HEK293 (cell line): ENCODE data around the gene ZC3HAV1L.

Experiments used
- CTCF ChIA-PET: fragments of 350-600 bp; formaldehyde crosslinking; extraction: SDS; loops from one replicate; lab custom pipeline; 2021; ENCODE audit warnings: antibody characterized with exemption; lab: Yijun Ruan, JAX
- POLR2A ChIA-PET: fragments of 300-600 bp; formaldehyde crosslinking; extraction: SDS; loops from one replicate; lab custom pipeline; 2020; ENCODE audit warnings: antibody characterized with exemption, inconsistent platforms; lab: Yijun Ruan, JAX
- H3K27ac ChIP-seq: fragments of 200-500 bp; sonication (Bioruptor generic); 2 replicates; pipeline ENCODE4 v1.5.1; 2014; ENCODE audit warnings: low read depth, low read length, control low read depth, inconsistent platforms; ENCODE audit errors: extremely low read depth
- H3K36me3 ChIP-seq, 2 experiments: fragments of 200-500 bp in 1 of 2; sonication (Bioruptor generic) in 1 of 2; 1 replicate in 1 of 2; 2 replicates in 1 of 2; pipeline ENCODE4 v1.5.1; 2014 to 2017; ENCODE audit warnings: inconsistent platforms in 2 of 2, low read length in 2 of 2; ENCODE audit not compliant: control insufficient read depth in 2 of 2, insufficient read depth in 1 of 2
- H3K4me1 ChIP-seq: fragments of 200-500 bp; sonication (Bioruptor generic); 2 replicates; pipeline ENCODE4 v1.5.1; 2014; ENCODE audit warnings: mild to moderate bottlenecking, low read length, inconsistent platforms; ENCODE audit not compliant: control insufficient read depth, insufficient read depth
- H3K4me3 ChIP-seq: 2 replicates; pipeline ENCODE4 v1.5.1; 2011; ENCODE audit warnings: low read depth, mild to moderate bottlenecking, control low read depth, low read length, moderate library complexity
- H3K9me3 ChIP-seq: fragments of 200-500 bp; sonication (Bioruptor generic); 2 replicates; pipeline ENCODE4 v1.5.1; 2014; ENCODE audit warnings: low read depth, low read length, inconsistent platforms; ENCODE audit not compliant: control insufficient read depth, insufficient read depth
- BCL11B ChIP-seq: fragments of 450-650 bp; formaldehyde crosslinking; IDR thresholded peaks from 2 replicates; pipeline ENCODE4 v1.5.1; 2016; ENCODE audit warnings: low read depth, missing biosample characterization, missing genetic modification characterization
- GLIS1 ChIP-seq: fragments of 450-650 bp; formaldehyde crosslinking; IDR thresholded peaks from 2 replicates; pipeline ENCODE4 v1.5.1; 2016; ENCODE audit warnings: missing biosample characterization, missing genetic modification characterization
- IKZF3 ChIP-seq: fragments of 450-650 bp; IDR thresholded peaks from 2 replicates; pipeline ENCODE4 v1.5.0; 2018; ENCODE audit warnings: missing biosample characterization, mild to moderate bottlenecking, missing genetic modification characterization, moderate library complexity
- KLF9 ChIP-seq: fragments of 450-650 bp; formaldehyde crosslinking; IDR thresholded peaks from 2 replicates; pipeline ENCODE4 v1.5.1; 2016; ENCODE audit warnings: missing biosample characterization, missing genetic modification characterization, low read depth
- MEIS1 ChIP-seq: sonication (generic); formaldehyde crosslinking; IDR thresholded peaks from 2 replicates; pipeline ENCODE4 v1.8.1; 2022; ENCODE audit warnings: missing genetic modification reagents, mild to moderate bottlenecking, borderline replicate concordance
- PATZ1 ChIP-seq: fragments of 450-650 bp; formaldehyde crosslinking; IDR thresholded peaks from 2 replicates; pipeline ENCODE4 v1.5.1; 2016; ENCODE audit warnings: missing biosample characterization, missing genetic modification characterization
- SP7 ChIP-seq: fragments of 450-650 bp; formaldehyde crosslinking; IDR thresholded peaks from 2 replicates; pipeline ENCODE4 v1.5.1; 2016; ENCODE audit warnings: missing biosample characterization, missing genetic modification characterization
- TRIM28 ChIP-seq: IDR thresholded peaks from 2 replicates; pipeline ENCODE4 v1.6.1; 2011; ENCODE audit warnings: low read length, control low read depth, borderline replicate concordance
- YY1 ChIP-seq: fragments of 450-650 bp; formaldehyde crosslinking; IDR thresholded peaks from 2 replicates; pipeline ENCODE4 v1.5.1; 2018; ENCODE audit warnings: missing biosample characterization, missing genetic modification characterization
- ZBTB17 ChIP-seq: fragments of 450-650 bp; formaldehyde crosslinking; IDR thresholded peaks from 2 replicates; pipeline ENCODE4 v1.5.1; 2016; ENCODE audit warnings: missing biosample characterization, missing genetic modification characterization
- ZBTB7A ChIP-seq: fragments of 450-650 bp; formaldehyde crosslinking; IDR thresholded peaks from 2 replicates; pipeline ENCODE4 v1.5.1; 2016; ENCODE audit warnings: low read depth, missing biosample characterization, missing genetic modification characterization
- ZEB2 ChIP-seq: fragments of 450-650 bp; formaldehyde crosslinking; IDR thresholded peaks from 2 replicates; pipeline ENCODE4 v1.5.1; 2016; ENCODE audit warnings: missing biosample characterization, missing genetic modification characterization
- ZNF10 ChIP-seq: fragments of 450-650 bp; formaldehyde crosslinking; IDR thresholded peaks from 2 replicates; pipeline ENCODE4 v1.5.1; 2017; ENCODE audit warnings: missing biosample characterization, missing genetic modification characterization
- ZNF121 ChIP-seq: fragments of 450-650 bp; formaldehyde crosslinking; IDR thresholded peaks from 2 replicates; pipeline ENCODE4 v1.5.1; 2016; ENCODE audit warnings: missing biosample characterization, missing genetic modification characterization
- ZNF132 ChIP-seq: fragments of 450-650 bp; formaldehyde crosslinking; IDR thresholded peaks from 2 replicates; pipeline ENCODE4 v1.5.1; 2017; ENCODE audit warnings: missing biosample characterization, missing genetic modification characterization, borderline replicate concordance
- ZNF155 ChIP-seq: fragments of 450-650 bp; formaldehyde crosslinking; IDR thresholded peaks from 2 replicates; pipeline ENCODE4 v1.5.1; 2016; ENCODE audit warnings: missing biosample characterization, missing genetic modification characterization
- ZNF175 ChIP-seq: fragments of 450-650 bp; formaldehyde crosslinking; IDR thresholded peaks from 2 replicates; pipeline ENCODE4 v1.5.1; 2016; ENCODE audit warnings: missing biosample characterization, missing genetic modification characterization
- ZNF223 ChIP-seq: fragments of 450-650 bp; formaldehyde crosslinking; IDR thresholded peaks from 2 replicates; pipeline ENCODE4 v1.5.1; 2016; ENCODE audit warnings: missing biosample characterization, missing genetic modification characterization
- ZNF24 ChIP-seq: fragments of 450-650 bp; formaldehyde crosslinking; IDR thresholded peaks from 2 replicates; pipeline ENCODE4 v1.5.1; 2016; ENCODE audit warnings: missing biosample characterization, missing genetic modification characterization
- ZNF514 ChIP-seq: fragments of 450-650 bp; formaldehyde crosslinking; IDR thresholded peaks from 2 replicates; pipeline ENCODE4 v1.5.1; 2016; ENCODE audit warnings: missing biosample characterization, missing genetic modification characterization
- ZNF549 ChIP-seq: fragments of 450-650 bp; IDR thresholded peaks from 2 replicates; pipeline ENCODE4 v1.5.1; 2018; ENCODE audit warnings: missing biosample characterization, missing genetic modification characterization, mild to moderate bottlenecking, inconsistent platforms, moderate library complexity
- ZNF580 ChIP-seq: fragments of 450-650 bp; formaldehyde crosslinking; IDR thresholded peaks from 2 replicates; pipeline ENCODE4 v1.5.1; 2016; ENCODE audit warnings: missing biosample characterization, missing genetic modification characterization
- ZNF596 ChIP-seq: fragments of 450-650 bp; IDR thresholded peaks from 2 replicates; pipeline ENCODE4 v1.5.0; 2018; ENCODE audit warnings: missing biosample characterization, mild to moderate bottlenecking, missing genetic modification characterization, moderate library complexity
- ZNF621 ChIP-seq: fragments of 450-650 bp; formaldehyde crosslinking; IDR thresholded peaks from 2 replicates; pipeline ENCODE4 v1.5.1; 2017; ENCODE audit warnings: missing biosample characterization, missing genetic modification characterization
- ZNF791 ChIP-seq: fragments of 450-650 bp; formaldehyde crosslinking; IDR thresholded peaks from 2 replicates; pipeline ENCODE4 v1.5.1; 2016; ENCODE audit warnings: missing biosample characterization, missing genetic modification characterization

The ZC3HAV1L gene

GRCh38 chr7:139066315-139066714 is 30.5 kb upstream of the ZC3HAV1L start:
- TF ChIP-seq ZNF132 (tag by site-specific recombination): no peak
- no peak for TF ChIP-seq ZNF121 (tag by site-specific recombination)
- TF ChIP-seq BCL11B: no peak
- TF ChIP-seq PATZ1 (tag by site-specific recombination): no peak
- no peak for TF ChIP-seq ZBTB7A (tag by site-specific recombination)
- no peak for TF ChIP-seq ZNF580 (tag by site-specific recombination)
- TF ChIP-seq KLF9: no peak
- no peak for TF ChIP-seq ZNF155 (tag by site-specific recombination)
- no peak for TF ChIP-seq ZNF514
- ChIA-PET CTCF (interaction anchor here (2.5 kb wide), 1 partner anchor 8 kb away, joined by 13 read pairs; no protein-coding TSS in a partner anchor), POLR2A (no interaction called here)
- Histone ChIP-seq H3K4me3 (no peak overlapping the region), H3K27ac (no peak overlapping the region), H3K9me3 (no peaks in the 10 kb centered on the region), H3K36me3 (peaks cover 4 to 84% of the 10 kb centered on the region in 2 experiments; a peak in 2 of 3 replicates), H3K4me1 (no peaks in the 10 kb centered on the region)

GRCh38 chr7:139065323-139065722 is 29.5 kb upstream of the ZC3HAV1L start:
- TF ChIP-seq IKZF3 (tag by site-specific recombination): no peak
- no peak for TF ChIP-seq ZNF791 (tag by site-specific recombination)
- no peak for TF ChIP-seq MEIS1 (CRISPR knock-in tag)
- no peak for TF ChIP-seq ZNF223 (tag by site-specific recombination)
- no peak for TF ChIP-seq TRIM28
- no peak for TF ChIP-seq ZBTB17 (tag by site-specific recombination)
- TF ChIP-seq ZNF24 (tag by site-specific recombination): no peak
- no peak for TF ChIP-seq SP7 (tag by site-specific recombination)
- no peak for TF ChIP-seq ZEB2 (tag by site-specific recombination)
- no peak for TF ChIP-seq ZNF175 (tag by site-specific recombination)
- no peak for TF ChIP-seq ZNF621 (tag by site-specific recombination)
- TF ChIP-seq ZNF596 (tag by site-specific recombination): no peak
- no peak for TF ChIP-seq ZNF549 (tag by site-specific recombination)
- TF ChIP-seq YY1 (tag by site-specific recombination): no peak
- TF ChIP-seq ZNF10 (tag by site-specific recombination): no peak
- no peak for TF ChIP-seq GLIS1 (tag by site-specific recombination)
- TF ChIP-seq KLF9: no peak
- TF ChIP-seq, all 188 proteins: peak for 0
- H3K27ac ChIP-seq: no peak overlapping the region
- ChIA-PET CTCF (interaction anchor here (0.6 to 2.5 kb wide), 2 partner anchors 9 to 13 kb away, joined by 3 to 13 read pairs; no protein-coding TSS in a partner anchor), POLR2A (no interaction called here)
- no peaks in the 10 kb centered on the region for H3K4me1 ChIP-seq
- no peak overlapping the region for H3K4me3 ChIP-seq
- H3K9me3 ChIP-seq: no peaks in the 10 kb centered on the region
- peaks cover 4 to 88% of the 10 kb centered on the region in 2 experiments; a peak in 2 of 3 replicates for H3K36me3 ChIP-seq
